ENCODE results near the gene TARP.

TARP gene

GRCh38 chr7:38273286-38273995 is at the start of gene TARP:
Gene TARP (minus strand): TSS chr7:38273636.
- intact Hi-C loops (cut with micrococcal nuclease) = loop anchor here (2.0 kb wide), 1 partner anchor 27 kb away; no protein-coding TSS in a partner anchor
- POLR2A ChIA-PET (ENCODE audit: partially characterized antibody) = no interaction called here
- Histone ChIP-seq H3K9me3 (ENCODE audit: control insufficient read depth in 1 of 2, low read length in 2 of 2) (no peaks in the 10 kb centered on the region), H3K4me3 (ENCODE audit: low read length in 2 of 2) (no peak within 1 kb of the TSS), H3K27ac (ENCODE audit: low read depth, low read length) (no peak within 1 kb of the TSS), H3K4me1 (ENCODE audit: insufficient read depth, low read length) (no peaks in the 10 kb centered on the region), H3K36me3 (ENCODE audit: insufficient read depth, low read length) (no peaks in the 10 kb centered on the region), H3K27me3 (ENCODE audit: insufficient read depth, low read length) (no peaks in the 10 kb centered on the region)
- peak within 1 kb of the TSS in 1 of 7 donors; percentile 51 for H3K27ac Mint-ChIP-seq
- no peaks in the 10 kb centered on the region for H3K9me3 Mint-ChIP-seq
- no peaks in the 10 kb centered on the region for H3K27me3 Mint-ChIP-seq
- H3K4me3 Mint-ChIP-seq = peak within 1 kb of the TSS; percentile 3 to 75 (median 58)
- CTCF ChIA-PET (ENCODE audit: partially characterized antibody) = interaction anchor here (1.0 to 1.1 kb wide), 2 partner anchors 57 to 96 kb away, joined by 3 to 4 read pairs; no protein-coding TSS in a partner anchor
- no peaks in the 10 kb centered on the region for H3K4me1 Mint-ChIP-seq
- no peak for DNase-seq
- peaks cover 0 to 1% of the 10 kb centered on the region in 2 donors for H3K36me3 Mint-ChIP-seq

GRCh38 chr7:38323156-38323555 is 49.7 kb upstream of the TARP start:
- no peak overlapping the region for H3K4me3 ChIP-seq (ENCODE audit: low read length in 2 of 2)
- H3K9me3 ChIP-seq (ENCODE audit: control insufficient read depth in 1 of 2, low read length in 2 of 2) = no peaks in the 10 kb centered on the region
- no peaks in the 10 kb centered on the region for H3K36me3 ChIP-seq (ENCODE audit: insufficient read depth, low read length)
- H3K27me3 Mint-ChIP-seq = no peaks in the 10 kb centered on the region
- no peaks in the 10 kb centered on the region for H3K9me3 Mint-ChIP-seq
- H3K27me3 ChIP-seq (ENCODE audit: insufficient read depth, low read length) = no peaks in the 10 kb centered on the region
- ChIA-PET CTCF (ENCODE audit: partially characterized antibody) (interaction anchor here (8.0 to 9.7 kb wide), 2 partner anchors 12 to 105 kb away, joined by 62 to 135 read pairs; no protein-coding TSS in a partner anchor), POLR2A (ENCODE audit: partially characterized antibody) (interaction anchor here (1.6 kb wide), 1 partner anchor 108 kb away, joined by 3 read pairs; no protein-coding TSS in a partner anchor)
- no peak overlapping the region for H3K4me3 Mint-ChIP-seq
- no peaks in the 10 kb centered on the region for H3K36me3 Mint-ChIP-seq
- H3K27ac ChIP-seq (ENCODE audit: low read depth, low read length) = no peak overlapping the region
- intact Hi-C loops (cut with micrococcal nuclease) = no loop called here
- H3K27ac Mint-ChIP-seq = no peak overlapping the region
- peaks cover 46% of the 10 kb centered on the region for H3K4me1 ChIP-seq (ENCODE audit: insufficient read depth, low read length)
- H3K4me1 Mint-ChIP-seq = peaks cover 18 to 48% (median 23%) of the 10 kb centered on the region in 4 donors
- DNase-seq = no peak

- H3K4me1 Mint-ChIP-seq = peaks cover 17 to 49% (median 25%) of the 10 kb centered on the region in 4 donors
- H3K9me3 Mint-ChIP-seq = no peaks in the 10 kb centered on the region
- no peak overlapping the region for H3K27ac Mint-ChIP-seq
- Histone ChIP-seq H3K4me1 (ENCODE audit: insufficient read depth, low read length) (peaks cover 45% of the 10 kb centered on the region), H3K27me3 (ENCODE audit: insufficient read depth, low read length) (no peaks in the 10 kb centered on the region), H3K4me3 (ENCODE audit: low read length in 2 of 2) (no peak overlapping the region), H3K36me3 (ENCODE audit: insufficient read depth, low read length) (no peaks in the 10 kb centered on the region), H3K9me3 (ENCODE audit: control insufficient read depth in 1 of 2, low read length in 2 of 2) (no peaks in the 10 kb centered on the region), H3K27ac (ENCODE audit: low read depth, low read length) (no peak overlapping the region)
- no peaks in the 10 kb centered on the region for H3K27me3 Mint-ChIP-seq
- no peak for DNase-seq
- ChIA-PET CTCF (ENCODE audit: partially characterized antibody) (interaction anchor here (2.0 to 9.7 kb wide), 3 partner anchors 8 to 104 kb away, joined by 7 to 135 read pairs (median 62); no protein-coding TSS in a partner anchor), POLR2A (ENCODE audit: partially characterized antibody) (interaction anchor here (1.6 to 2.3 kb wide), 2 partner anchors 13 to 107 kb away, joined by 3 to 8 read pairs; no protein-coding TSS in a partner anchor)
- intact Hi-C loops (cut with micrococcal nuclease) = no loop called here
- H3K36me3 Mint-ChIP-seq = no peaks in the 10 kb centered on the region
- H3K4me3 Mint-ChIP-seq = no peak overlapping the region
These were observed 49.0 kb upstream of the TARP start for GRCh38 chr7:38322461-38322860.

- Histone ChIP-seq H3K9me3 (ENCODE audit: control insufficient read depth in 1 of 2, low read length in 2 of 2) (no peaks in the 10 kb centered on the region), H3K36me3 (ENCODE audit: insufficient read depth, low read length) (no peaks in the 10 kb centered on the region), H3K4me1 (ENCODE audit: insufficient read depth, low read length) (peaks cover 40% of the 10 kb centered on the region), H3K4me3 (ENCODE audit: low read length in 2 of 2) (no peak overlapping the region), H3K27me3 (ENCODE audit: insufficient read depth, low read length) (no peaks in the 10 kb centered on the region), H3K27ac (ENCODE audit: low read depth, low read length) (no peak overlapping the region)
- H3K4me1 Mint-ChIP-seq = peaks cover 16 to 45% (median 24%) of the 10 kb centered on the region in 4 donors
- CTCF ChIA-PET (ENCODE audit: partially characterized antibody) = interaction anchor here (2.0 to 9.7 kb wide), 4 partner anchors 8 to 104 kb away, joined by 7 to 135 read pairs (median 38); no protein-coding TSS in a partner anchor
- POLR2A ChIA-PET (ENCODE audit: partially characterized antibody) = interaction anchor here (1.6 to 2.3 kb wide), 2 partner anchors 13 to 106 kb away, joined by 3 to 8 read pairs; no protein-coding TSS in a partner anchor
- no peaks in the 10 kb centered on the region for H3K27me3 Mint-ChIP-seq
- peak overlapping the region in 1 of 7 donors; percentile 47 for H3K27ac Mint-ChIP-seq
- H3K9me3 Mint-ChIP-seq = no peaks in the 10 kb centered on the region
- H3K4me3 Mint-ChIP-seq = no peak overlapping the region
- DNase-seq = no peak
- H3K36me3 Mint-ChIP-seq = no peaks in the 10 kb centered on the region
- intact Hi-C loops (cut with micrococcal nuclease) = loop anchor here (2.0 kb wide), 1 partner anchor 13 kb away; no protein-coding TSS in a partner anchor
These were observed 48.5 kb upstream of the TARP start for GRCh38 chr7:38321967-38322366.

GRCh38 chr7:38321515-38321944 is 48.1 kb upstream of the TARP start:
- H3K4me1 ChIP-seq (ENCODE audit: insufficient read depth, low read length) = peaks cover 36% of the 10 kb centered on the region
- Mint-ChIP-seq H3K4me3 (peak overlapping the region in 6 of 8 donors; percentile 7 to 61 (median 50)), H3K4me1 (peaks cover 15 to 43% (median 22%) of the 10 kb centered on the region in 4 donors), H3K9me3 (no peaks in the 10 kb centered on the region), H3K36me3 (no peaks in the 10 kb centered on the region), H3K27me3 (no peaks in the 10 kb centered on the region), H3K27ac (peak overlapping the region in 6 of 7 donors; percentile 9 to 74 (median 47))
- no peak for DNase-seq
- no peaks in the 10 kb centered on the region for H3K27me3 ChIP-seq (ENCODE audit: insufficient read depth, low read length)
- H3K36me3 ChIP-seq (ENCODE audit: insufficient read depth, low read length) = no peaks in the 10 kb centered on the region
- ChIA-PET POLR2A (ENCODE audit: partially characterized antibody) (interaction anchor here (1.0 to 2.3 kb wide), 3 partner anchors 10 to 106 kb away, joined by 3 to 8 read pairs (median 5); no protein-coding TSS in a partner anchor), CTCF (ENCODE audit: partially characterized antibody) (interaction anchor here (2.0 to 9.7 kb wide), 4 partner anchors 9 to 103 kb away, joined by 7 to 135 read pairs (median 38); no protein-coding TSS in a partner anchor)
- no peaks in the 10 kb centered on the region for H3K9me3 ChIP-seq (ENCODE audit: control insufficient read depth in 1 of 2, low read length in 2 of 2)
- intact Hi-C loops (cut with micrococcal nuclease) = loop anchor here (2.0 kb wide), 1 partner anchor 13 kb away; no protein-coding TSS in a partner anchor
- H3K27ac ChIP-seq (ENCODE audit: low read depth, low read length) = no peak overlapping the region
- no peak overlapping the region for H3K4me3 ChIP-seq (ENCODE audit: low read length in 2 of 2)

- Histone ChIP-seq H3K4me1 (ENCODE audit: insufficient read depth, low read length) (peaks cover 36% of the 10 kb centered on the region), H3K27ac (ENCODE audit: low read depth, low read length) (no peak overlapping the region), H3K36me3 (ENCODE audit: insufficient read depth, low read length) (no peaks in the 10 kb centered on the region), H3K4me3 (ENCODE audit: low read length in 2 of 2) (no peak overlapping the region), H3K27me3 (ENCODE audit: insufficient read depth, low read length) (no peaks in the 10 kb centered on the region), H3K9me3 (ENCODE audit: control insufficient read depth in 1 of 2, low read length in 2 of 2) (no peaks in the 10 kb centered on the region)
- H3K9me3 Mint-ChIP-seq = no peaks in the 10 kb centered on the region
- intact Hi-C loops (cut with micrococcal nuclease) = loop anchor here (2.0 kb wide), 1 partner anchor 14 kb away; no protein-coding TSS in a partner anchor
- H3K27ac Mint-ChIP-seq = peak overlapping the region in 6 of 7 donors; percentile 9 to 74 (median 47)
- CTCF ChIA-PET (ENCODE audit: partially characterized antibody) = interaction anchor here (2.0 to 9.7 kb wide), 5 partner anchors 9 to 103 kb away, joined by 6 to 135 read pairs (median 13); no protein-coding TSS in a partner anchor
- H3K36me3 Mint-ChIP-seq = no peaks in the 10 kb centered on the region
- H3K4me3 Mint-ChIP-seq = peak overlapping the region in 6 of 8 donors; percentile 7 to 61 (median 50)
- no peaks in the 10 kb centered on the region for H3K27me3 Mint-ChIP-seq
- H3K4me1 Mint-ChIP-seq = peaks cover 15 to 43% (median 22%) of the 10 kb centered on the region in 4 donors
- no peak for DNase-seq
- POLR2A ChIA-PET (ENCODE audit: partially characterized antibody) = interaction anchor here (1.0 to 2.3 kb wide), 3 partner anchors 9 to 99 kb away, joined by 4 to 8 read pairs (median 5); no protein-coding TSS in a partner anchor
These were observed 47.6 kb upstream of the TARP start for GRCh38 chr7:38321050-38321449.
